Gastrocnemius medialis (tissue), 4 donors: ENCODE measurements around the gene RAD51C.

Experiments used
- POLR2A ChIP-seq, 2 donors: fragments of 450-650 bp; IDR thresholded peaks; one replicate each; pipeline ENCODE4 v1.6.1; 2017; ENCODE audit warnings: antibody characterized with exemption in 2 of 2, mild to moderate bottlenecking in 2 of 2, moderate library complexity in 2 of 2
- TF ChIP-seq, protein P1 (sequence below), 5 experiments: fragments of 450-650 bp in 3 of 5; fragments of 200-600 bp in 2 of 5; sonication (generic) in 2 of 5; IDR thresholded peaks in 4 of 5; conservative IDR thresholded peaks in 1 of 5; 1 replicate in 4 of 5; 2 replicates in 1 of 5; pipeline ENCODE4 v1.5.1; 2016 to 2019; ENCODE audit warnings: antibody characterized with exemption in 5 of 5, mild to moderate bottlenecking in 3 of 5, moderate library complexity in 3 of 5

DNA sequence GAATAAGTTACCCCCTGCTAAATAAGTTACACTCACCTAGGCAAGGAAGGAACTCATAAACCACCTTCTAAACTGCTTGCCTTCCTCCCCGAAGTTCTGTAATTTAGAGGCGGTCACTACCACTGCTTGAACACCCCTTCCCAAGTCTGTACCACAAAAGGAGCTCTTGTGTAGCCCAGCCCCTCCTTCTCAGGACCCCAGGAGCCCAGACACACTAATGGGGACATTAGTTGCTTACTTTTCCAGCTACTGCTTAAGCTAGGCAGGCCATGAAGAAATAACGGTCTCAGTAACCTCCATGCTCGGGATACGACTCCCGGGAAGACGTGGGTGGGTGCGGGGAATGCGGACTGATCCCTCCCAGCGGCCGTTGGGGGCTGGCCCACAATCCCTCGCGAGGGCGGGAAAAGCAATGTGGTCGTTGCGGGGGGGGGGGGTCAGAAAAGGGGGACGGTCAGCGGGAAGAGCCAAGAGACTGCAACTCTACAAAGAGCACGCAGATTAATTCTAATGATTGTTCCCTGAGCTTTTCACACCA is 632 bp upstream of the RAD51C start, which contains the start of gene TEX14:
- no peak for TF ChIP-seq POLR2A (IDR thresholded peaks at IDR 0.05)
- TF ChIP-seq, protein P1, sequence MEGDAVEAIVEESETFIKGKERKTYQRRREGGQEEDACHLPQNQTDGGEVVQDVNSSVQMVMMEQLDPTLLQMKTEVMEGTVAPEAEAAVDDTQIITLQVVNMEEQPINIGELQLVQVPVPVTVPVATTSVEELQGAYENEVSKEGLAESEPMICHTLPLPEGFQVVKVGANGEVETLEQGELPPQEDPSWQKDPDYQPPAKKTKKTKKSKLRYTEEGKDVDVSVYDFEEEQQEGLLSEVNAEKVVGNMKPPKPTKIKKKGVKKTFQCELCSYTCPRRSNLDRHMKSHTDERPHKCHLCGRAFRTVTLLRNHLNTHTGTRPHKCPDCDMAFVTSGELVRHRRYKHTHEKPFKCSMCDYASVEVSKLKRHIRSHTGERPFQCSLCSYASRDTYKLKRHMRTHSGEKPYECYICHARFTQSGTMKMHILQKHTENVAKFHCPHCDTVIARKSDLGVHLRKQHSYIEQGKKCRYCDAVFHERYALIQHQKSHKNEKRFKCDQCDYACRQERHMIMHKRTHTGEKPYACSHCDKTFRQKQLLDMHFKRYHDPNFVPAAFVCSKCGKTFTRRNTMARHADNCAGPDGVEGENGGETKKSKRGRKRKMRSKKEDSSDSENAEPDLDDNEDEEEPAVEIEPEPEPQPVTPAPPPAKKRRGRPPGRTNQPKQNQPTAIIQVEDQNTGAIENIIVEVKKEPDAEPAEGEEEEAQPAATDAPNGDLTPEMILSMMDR (IDR thresholded peaks at IDR 0.05 in 4 of 5, conservative IDR thresholded peaks at IDR 0.05 in 1 of 5) = no peak
